Pancreas (tissue), 10 donors: Measurements from ENCODE around the gene APOL3. TPM values are rescaled to one million over a fixed set of nuclear protein-coding genes. Genes with fewer than 3 reads are reported as not detected.
"Not testable (repeated sequence)": the region's sequence is repeated elsewhere in the genome, so short reads cannot be mapped to it uniquely, and the experiment has no call there.

Experiments used
- ATAC-seq, 4 donors: fragments of 200-7000 bp; cut with Tn5 transposase; one replicate each; pipeline versions ENCODE4 v1.8.0 to v1.9.1; 2020; ENCODE audit warnings: mild to moderate bottlenecking in 4 of 4, moderate library complexity in 4 of 4
- DNase-seq, 6 donors: peaks; one replicate each; pipeline ENCODE4 v3.0.0-alpha.2; 2020
- FAIRE-seq: peaks from 2 replicates; lab custom pipeline; 2012; peaks lifted over from hg19 to GRCh38; lab: Jason Lieb, UNC
- H3K27ac ChIP-seq, 4 donors: fragments of 200-600 bp; sonication (generic); 1 replicate in 3 of 4; 2 replicates in 1 of 4; pipeline versions ENCODE4 v1.5.0 to v1.8.0; 2020
- H3K27me3 ChIP-seq, 4 donors: fragments of 200-600 bp; one replicate each; pipeline ENCODE4 v1.8.0; 2021
- H3K36me3 ChIP-seq, 3 donors: fragments of 200-600 bp; sonication (generic) in 1 of 3; one replicate each; pipeline versions ENCODE4 v1.5.0 to v1.8.0; 2020 to 2021
- H3K4me1 ChIP-seq, 3 donors: fragments of 200-600 bp; one replicate each; pipeline ENCODE4 v1.8.0; 2021
- H3K4me3 ChIP-seq, 4 donors: fragments of 200-600 bp; sonication (generic) in 2 of 4; one replicate each; pipeline versions ENCODE4 v1.5.0 to v1.8.0; 2020 to 2021
- H3K9me3 ChIP-seq, 4 donors: fragments of 200-600 bp; one replicate each; pipeline ENCODE4 v1.8.0; 2021
- CTCF ChIP-seq, 4 donors: fragments of 200-600 bp; sonication (generic) in 3 of 4; IDR thresholded peaks; one replicate each; pipeline versions ENCODE4 v1.5.0 to v1.8.0; 2021; ENCODE audit warnings: antibody characterized with exemption in 4 of 4
- WGBS, 2 donors: extraction: QIAGEN DNeasy Blood & Tissue Kit; methylation state at CpG; one replicate each; pipeline ENCODE4 v1.1.7; 2013; 5-methylcytosine and 5-hydroxymethylcytosine counted together
- intact Hi-C, 3 donors: fragments of 100-400 bp; cut with DNase I; formaldehyde crosslinking; loops; one replicate each; pipeline versions ENCODE4 v1.11.1 to v1.14.2; 2022
- polyA plus RNA-seq, 2 donors: library from polyadenylated mRNA; stranded (reverse); fragments of 200-250 nt; gene quantifications; one replicate each; pipeline ENCODE4 v1.2.3, GENCODE V29; 2013
- total RNA-seq, 6 donors: library from RNA; stranded (reverse); fragmentation: NEBNext Ultra II Directional in 4 of 6; extraction: Animal tissue kit (Norgen Biotek cat#: 25700) in 4 of 6; gene quantifications; one replicate each; pipeline versions ENCODE4 v1.2.1 to v1.2.4, GENCODE V29; 2021 to 2023
- donor health status: healthy with polysubstance abuse.
- donor health status: DM: no; HTN: no; CAD: no; lungs with moderate emphysema.
- donor health status: DM: no; HTN: no; CAD: no.
- donor health status: control.
- donor health status: control.
- donor health status: Bipolar disorder and iron deficiency.
- donor health status: DM: yes; HTN: yes; CAD: no.
- donor health status: DM: no; HTN: no; CAD: no.
- donor health status: DM: no; HTN: no; CAD: no.
- donor health status: DM: yes; HTN: yes; CAD: no.

The APOL3 gene
- 1 to 10 TPM; 2.5 to 7.5 (median 4.6) TPM for total RNA-seq
- polyA plus RNA-seq, result 10 to 100 TPM; 11.8 to 13.5 TPM

GRCh38 chr22:36160499-36160942 is at the start of gene APOL3:
Gene APOL3, minus strand, starts transcription at chr22:36160755. Its CDS starts 11,700 bp downstream, at chr22:36149055.
- Histone ChIP-seq H3K27ac (peak within 1 kb of the TSS in 3 of 4 donors; percentile 28 to 44 (median 38)), H3K9me3 (no peaks in the 10 kb centered on the region), H3K4me3 (peak within 1 kb of the TSS in 2 of 4 donors; percentile 13 to 27), H3K27me3 (no peaks in the 10 kb centered on the region), H3K36me3 (no peaks in the 10 kb centered on the region), H3K4me1 (peaks cover 0 to 5% (median 0%) of the 10 kb centered on the region in 3 donors)
- FAIRE-seq (no peak), ATAC-seq (peak in 3 of 4 donors; percentile 51 to 64 (median 63)), DNase-seq (peak in 1 of 6 donors; percentile 49)
- intact Hi-C loops, result no loop called here
- TF ChIP-seq CTCF (IDR thresholded peaks at IDR 0.05), result no peak
- WGBS, 2 donors, result 54 to 59% methylated on average over 3 of the region's 3 CpGs

- no peak for DNase-seq
- Histone ChIP-seq H3K9me3 (no peaks in the 10 kb centered on the region), H3K36me3 (no peaks in the 10 kb centered on the region), H3K27me3 (no peaks in the 10 kb centered on the region), H3K4me3 (no peak overlapping the region), H3K4me1 (no peaks in the 10 kb centered on the region), H3K27ac (no peak overlapping the region)
- WGBS, 2 donors, result 94% methylated on average over 3 of the region's 3 CpGs
- FAIRE-seq, result no peak
- no peak for TF ChIP-seq CTCF (IDR thresholded peaks at IDR 0.05)
- intact Hi-C loops, result no loop called here
- ATAC-seq, result peak in 1 of 4 donors; percentile 24
Observed at GRCh38 chr22:36210224-36210623, 49.7 kb upstream of the APOL3 start.

GRCh38 chr22:36209488-36209908 is 48.9 kb upstream of the APOL3 start:
- ATAC-seq, H3K9me3 ChIP-seq, DNase-seq, H3K27ac ChIP-seq, H3K36me3 ChIP-seq, intact Hi-C loops, H3K27me3 ChIP-seq, H3K4me3 ChIP-seq, H3K4me1 ChIP-seq, FAIRE-seq: not testable (repeated sequence)
- WGBS, 2 donors, result 64 to 68% methylated on average over 5 of the region's 5 CpGs

- Histone ChIP-seq H3K4me1 (no peaks in the 10 kb centered on the region), H3K27me3 (no peaks in the 10 kb centered on the region), H3K36me3 (no peaks in the 10 kb centered on the region), H3K27ac (no peak overlapping the region), H3K4me3 (no peak overlapping the region), H3K9me3 (no peaks in the 10 kb centered on the region)
- no peak for FAIRE-seq
- TF ChIP-seq CTCF (IDR thresholded peaks at IDR 0.05), result no peak
- 88 to 94% methylated on average over 1 of the region's 1 CpG for WGBS, 2 donors
- ATAC-seq, result no peak
- no peak for DNase-seq
- intact Hi-C loops, result no loop called here
Observed at GRCh38 chr22:36208914-36209313, 48.4 kb upstream of the APOL3 start.

GRCh38 chr22:36208162-36208765 is 47.7 kb upstream of the APOL3 start:
- no peaks in the 10 kb centered on the region for H3K9me3 ChIP-seq
- FAIRE-seq (no peak), DNase-seq (no peak), ATAC-seq (no peak)
- H3K27me3 ChIP-seq, result no peaks in the 10 kb centered on the region
- intact Hi-C loops, result no loop called here
- H3K27ac ChIP-seq, result no peak overlapping the region
- no peak overlapping the region for H3K4me3 ChIP-seq
- H3K4me1 ChIP-seq, result no peaks in the 10 kb centered on the region
- TF ChIP-seq CTCF (IDR thresholded peaks at IDR 0.05), result no peak
- 31 to 41% methylated on average over 1 of the region's 1 CpG for WGBS, 2 donors
- no peaks in the 10 kb centered on the region for H3K36me3 ChIP-seq
